RWPE1 (cell line): Measurements from ENCODE around the gene LDLRAD4.

Experiments used
- CTCF ChIA-PET: fragments of 350-600 bp; sonication (Branson Sonifier 250); formaldehyde crosslinking; extraction: SDS; loops from one replicate; lab custom pipeline; 2021; lab: Yijun Ruan, JAX
- POLR2A ChIA-PET: fragments of 400-600 bp; formaldehyde crosslinking; extraction: SDS; loops from one replicate; lab custom pipeline; 2020; ENCODE audit warnings: antibody characterized with exemption; ENCODE audit not compliant: low non-redundant PET; lab: Yijun Ruan, JAX
- DNase-seq: peaks from one replicate; pipeline ENCODE4 v3.0.0; 2012; ENCODE audit warnings: low spot score
- H3K27ac ChIP-seq: fragments of 450-650 bp; 2 replicates; pipeline ENCODE4 v1.5.1; 2017
- TF ChIP-seq, protein P1 (sequence below): fragments of 450-650 bp; conservative IDR thresholded peaks from 2 replicates; pipeline ENCODE4 v1.5.1; 2017; ENCODE audit warnings: low read depth, mild to moderate bottlenecking

LDLRAD4 gene

DNA sequence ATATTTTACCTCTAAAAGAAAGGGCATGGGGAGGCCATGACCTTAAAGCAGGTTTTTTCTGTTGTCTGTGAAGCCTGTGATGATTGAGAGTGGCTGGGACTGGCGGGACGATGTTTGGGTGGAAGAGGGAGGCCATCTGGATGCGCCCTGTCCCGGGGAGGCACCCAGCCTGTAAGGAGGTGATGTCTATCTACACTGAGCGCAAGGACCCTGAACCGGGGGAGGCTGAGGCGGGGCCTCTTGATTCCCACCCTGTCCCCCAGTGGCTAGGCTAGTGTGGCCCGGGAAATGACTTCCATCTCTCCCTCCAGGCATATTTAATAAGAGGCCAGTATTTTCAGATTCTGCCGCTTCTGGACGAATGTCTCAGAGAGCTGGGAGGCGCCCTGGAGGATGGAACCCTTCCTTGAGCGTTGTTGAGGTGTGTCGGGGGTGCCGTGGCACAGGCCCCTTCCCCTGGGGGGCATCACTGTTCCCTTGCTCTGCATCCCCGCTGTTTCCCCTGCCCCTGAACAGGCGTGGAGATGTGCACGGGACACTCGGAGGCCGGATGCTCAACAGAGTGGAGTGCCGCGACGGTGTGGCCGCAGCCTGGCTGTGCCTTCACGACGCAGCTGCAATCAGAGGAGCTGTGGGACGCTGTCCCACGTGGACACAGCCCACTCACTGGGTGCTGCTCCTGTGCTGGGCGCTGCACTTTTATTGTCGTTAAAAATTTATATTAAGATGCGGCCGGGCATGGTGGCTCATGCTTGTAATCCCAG lies 185.4 kb downstream of the LDLRAD4 start:
- TF ChIP-seq, protein P1, sequence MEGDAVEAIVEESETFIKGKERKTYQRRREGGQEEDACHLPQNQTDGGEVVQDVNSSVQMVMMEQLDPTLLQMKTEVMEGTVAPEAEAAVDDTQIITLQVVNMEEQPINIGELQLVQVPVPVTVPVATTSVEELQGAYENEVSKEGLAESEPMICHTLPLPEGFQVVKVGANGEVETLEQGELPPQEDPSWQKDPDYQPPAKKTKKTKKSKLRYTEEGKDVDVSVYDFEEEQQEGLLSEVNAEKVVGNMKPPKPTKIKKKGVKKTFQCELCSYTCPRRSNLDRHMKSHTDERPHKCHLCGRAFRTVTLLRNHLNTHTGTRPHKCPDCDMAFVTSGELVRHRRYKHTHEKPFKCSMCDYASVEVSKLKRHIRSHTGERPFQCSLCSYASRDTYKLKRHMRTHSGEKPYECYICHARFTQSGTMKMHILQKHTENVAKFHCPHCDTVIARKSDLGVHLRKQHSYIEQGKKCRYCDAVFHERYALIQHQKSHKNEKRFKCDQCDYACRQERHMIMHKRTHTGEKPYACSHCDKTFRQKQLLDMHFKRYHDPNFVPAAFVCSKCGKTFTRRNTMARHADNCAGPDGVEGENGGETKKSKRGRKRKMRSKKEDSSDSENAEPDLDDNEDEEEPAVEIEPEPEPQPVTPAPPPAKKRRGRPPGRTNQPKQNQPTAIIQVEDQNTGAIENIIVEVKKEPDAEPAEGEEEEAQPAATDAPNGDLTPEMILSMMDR: no peak
- H3K27ac ChIP-seq: no peak overlapping the region
- CTCF ChIA-PET: no interaction called here
- POLR2A ChIA-PET: no interaction called here
- DNase-seq: no peak

DNA sequence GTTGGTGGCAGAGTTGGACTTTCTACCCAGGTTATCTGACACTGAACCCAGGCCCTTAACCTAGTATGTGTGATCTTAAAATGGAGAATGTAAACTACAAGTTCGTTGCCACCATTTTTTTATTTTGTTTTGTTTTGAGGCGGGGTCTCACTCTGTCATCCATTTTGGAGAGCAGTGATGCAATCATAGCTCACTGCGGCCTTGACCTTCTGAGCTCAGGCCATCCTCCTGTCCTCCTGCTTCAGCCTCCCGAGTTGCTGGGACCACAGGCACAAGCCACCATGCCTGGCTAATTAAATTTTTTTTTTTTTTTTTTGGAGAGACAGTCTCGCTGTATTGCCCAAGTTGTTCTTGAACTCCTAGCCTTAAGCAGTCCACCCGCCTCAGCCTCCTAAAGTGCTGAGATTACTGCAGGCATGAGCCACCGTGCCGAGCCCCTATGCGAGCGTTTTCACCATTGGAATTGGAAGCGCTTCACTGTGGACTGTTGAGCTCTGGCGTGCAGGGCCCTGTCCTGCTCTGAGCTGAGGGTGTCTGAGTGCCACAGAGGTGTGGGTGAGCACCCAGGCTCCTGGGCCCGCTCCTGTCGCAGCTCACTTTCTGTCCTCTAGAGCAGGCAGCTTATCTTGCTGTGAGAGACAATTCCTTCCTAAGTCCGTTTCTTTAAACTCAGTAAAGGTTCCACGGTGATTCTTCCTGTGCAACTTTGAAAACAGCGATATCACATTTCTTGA lies 186.9 kb downstream of the LDLRAD4 start:
- DNase-seq: no peak
- ChIA-PET CTCF (no interaction called here), POLR2A (no interaction called here)
- H3K27ac ChIP-seq: no peak overlapping the region
- TF ChIP-seq, protein P1: no peak

DNA sequence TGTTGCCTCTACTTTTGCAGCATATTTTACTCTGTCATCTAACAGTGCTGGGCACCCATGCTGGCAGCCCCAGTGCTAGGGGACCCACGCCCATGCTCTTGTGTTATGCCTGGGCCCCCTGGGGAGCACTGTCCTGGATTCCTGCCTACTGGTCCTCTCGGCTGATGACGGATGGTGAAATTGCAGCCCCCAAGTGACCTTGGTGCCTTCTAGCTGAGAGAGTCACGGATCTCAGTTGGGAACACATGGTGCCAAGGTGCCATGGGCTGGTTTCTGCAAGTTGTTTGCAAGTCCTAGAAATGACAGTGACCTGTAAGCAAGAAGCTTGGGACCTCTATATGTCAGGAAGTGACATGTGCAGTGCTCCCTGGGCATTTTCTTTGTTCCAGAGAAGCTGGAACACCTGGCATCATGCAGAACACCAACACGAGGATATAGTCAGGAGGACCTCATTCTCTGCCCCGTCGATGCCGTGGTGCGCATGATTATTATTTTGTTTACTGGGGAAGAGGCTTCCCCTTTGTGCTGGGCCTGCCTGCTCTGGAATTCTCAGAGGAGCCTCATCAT lies 187.6 kb downstream of the LDLRAD4 start:
- no peak for DNase-seq
- TF ChIP-seq, protein P1: no peak
- CTCF ChIA-PET: no interaction called here
- H3K27ac ChIP-seq: no peak overlapping the region
- POLR2A ChIA-PET: no interaction called here

- ChIA-PET POLR2A (no interaction called here), CTCF (no interaction called here)
- no peak for DNase-seq
- no peak overlapping the region for H3K27ac ChIP-seq
- TF ChIP-seq, protein P1: no peak
Observed at GRCh38 chr18:13406736-13407135, 188.2 kb downstream of the LDLRAD4 start.

GRCh38 chr18:13407484-13407883 lies 188.9 kb downstream of the LDLRAD4 start:
- H3K27ac ChIP-seq: no peak overlapping the region
- no peak for DNase-seq
- TF ChIP-seq, protein P1: no peak
- ChIA-PET CTCF (no interaction called here), POLR2A (no interaction called here)

- TF ChIP-seq, protein P1: no peak
- ChIA-PET CTCF (interaction anchor here (0.5 kb wide), 1 partner anchor 118 kb away, joined by 3 read pairs; no protein-coding TSS in a partner anchor), POLR2A (no interaction called here)
- no peak for DNase-seq
- no peak overlapping the region for H3K27ac ChIP-seq
Observed at GRCh38 chr18:13409026-13409425, 190.5 kb downstream of the LDLRAD4 start.
